Inflammatory macrophage (primary cell): ENCODE measurements around the gene ARNT2.

ENCODE experiments used
- DNase-seq, 2 donors: peaks; one replicate each; pipeline ENCODE4 v3.0.0-alpha.2; 2020 to 2022

The ARNT2 gene

DNA sequence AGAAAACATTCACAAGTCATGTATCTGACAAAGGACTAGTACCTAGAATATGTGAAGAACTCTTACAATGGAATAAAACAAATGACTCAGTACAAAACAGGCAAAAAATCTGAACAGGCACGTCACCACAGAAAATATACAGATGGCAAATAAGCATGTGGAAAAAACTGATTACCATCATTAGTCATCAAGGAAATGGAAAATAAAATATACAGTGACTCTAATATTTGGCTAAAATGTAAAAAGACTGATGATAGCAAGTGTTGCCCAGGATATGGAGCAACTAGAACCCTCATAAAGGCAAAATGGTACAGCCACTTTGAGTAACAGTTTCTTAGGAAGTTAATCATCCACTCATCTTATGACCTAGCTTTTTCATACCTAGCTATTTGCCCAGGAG is 195.2 kb downstream of the ARNT2 start:
- DNase-seq: no peak

- DNase-seq: no peak
These were observed 196.4 kb downstream of the ARNT2 start for GRCh38 chr15:80600626-80601025.

GRCh38 chr15:80601256-80601655 is 197.1 kb downstream of the ARNT2 start:
- no peak for DNase-seq

DNA sequence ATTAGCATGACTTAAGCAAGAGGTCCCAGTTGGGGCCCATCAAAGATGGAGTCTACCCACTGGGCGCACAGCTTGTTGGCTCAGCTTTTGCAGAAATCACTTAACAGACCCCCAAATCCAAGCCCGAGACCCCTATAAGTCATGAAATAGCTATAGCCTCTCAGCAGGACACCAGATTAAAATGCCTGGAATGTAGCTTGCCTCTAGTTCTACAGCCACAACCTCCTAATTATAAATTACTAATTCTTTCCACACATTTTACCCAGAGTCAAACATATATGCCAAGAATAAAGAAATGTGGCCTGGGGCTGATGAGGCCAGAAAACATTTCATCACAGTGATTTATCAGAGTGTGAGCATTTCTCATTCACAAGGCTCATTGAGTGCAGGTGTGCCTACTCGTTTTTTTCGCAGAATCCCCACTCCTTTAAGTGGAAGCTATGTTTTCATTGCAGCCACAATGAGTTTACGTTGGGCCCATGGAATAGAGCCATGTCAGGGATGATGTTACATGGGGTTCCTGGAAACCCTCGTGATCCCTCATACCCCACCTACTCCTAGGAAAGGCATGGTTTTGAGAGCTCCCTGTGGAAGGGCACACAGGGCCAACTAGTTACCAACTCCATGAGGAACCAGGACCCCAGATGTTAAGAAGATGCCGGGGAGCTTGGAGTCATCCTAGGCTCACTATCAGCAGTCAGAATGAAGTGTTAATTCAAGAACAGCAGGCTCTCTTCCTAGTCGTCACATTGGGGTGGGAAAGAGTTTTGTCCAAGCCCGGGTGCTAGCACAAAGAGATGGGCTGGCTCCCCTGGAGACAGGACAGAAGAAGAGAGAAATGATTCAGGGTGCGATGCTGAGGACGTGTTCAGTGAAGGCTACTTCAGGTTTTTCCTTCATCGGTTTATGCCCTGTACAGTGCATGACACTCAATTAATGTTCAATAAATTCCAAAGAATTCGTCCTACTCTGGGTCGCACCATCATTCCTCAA is 200.7 kb downstream of the ARNT2 start:
- no peak for DNase-seq

DNA sequence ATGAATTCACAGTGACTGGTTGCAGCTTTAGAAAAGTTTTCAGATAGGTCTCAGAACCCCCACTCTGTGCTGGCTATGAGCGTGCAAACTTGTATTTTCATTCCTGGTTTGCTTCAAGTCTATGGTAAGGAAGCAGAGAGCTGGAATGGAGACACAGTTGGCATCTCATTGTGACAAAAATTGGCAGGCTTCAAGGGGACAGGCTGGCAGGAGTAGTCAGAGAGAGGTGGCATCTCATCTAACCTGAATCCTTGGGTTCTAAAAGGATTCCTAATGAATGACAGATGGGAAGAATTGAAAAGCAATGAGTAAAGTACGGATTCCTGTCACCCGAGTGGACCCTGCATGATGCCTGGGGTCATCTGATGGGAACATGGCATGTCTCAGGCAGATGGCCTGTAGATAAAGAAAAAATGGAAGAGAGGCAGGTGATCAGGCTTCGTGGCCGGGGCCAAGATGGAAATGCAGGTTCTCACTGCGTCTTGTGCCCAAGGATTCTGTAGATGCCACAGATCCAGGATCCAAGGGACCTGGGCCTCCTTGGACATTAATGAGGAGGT is 201.5 kb downstream of the ARNT2 start:
- DNase-seq: no peak

DNA sequence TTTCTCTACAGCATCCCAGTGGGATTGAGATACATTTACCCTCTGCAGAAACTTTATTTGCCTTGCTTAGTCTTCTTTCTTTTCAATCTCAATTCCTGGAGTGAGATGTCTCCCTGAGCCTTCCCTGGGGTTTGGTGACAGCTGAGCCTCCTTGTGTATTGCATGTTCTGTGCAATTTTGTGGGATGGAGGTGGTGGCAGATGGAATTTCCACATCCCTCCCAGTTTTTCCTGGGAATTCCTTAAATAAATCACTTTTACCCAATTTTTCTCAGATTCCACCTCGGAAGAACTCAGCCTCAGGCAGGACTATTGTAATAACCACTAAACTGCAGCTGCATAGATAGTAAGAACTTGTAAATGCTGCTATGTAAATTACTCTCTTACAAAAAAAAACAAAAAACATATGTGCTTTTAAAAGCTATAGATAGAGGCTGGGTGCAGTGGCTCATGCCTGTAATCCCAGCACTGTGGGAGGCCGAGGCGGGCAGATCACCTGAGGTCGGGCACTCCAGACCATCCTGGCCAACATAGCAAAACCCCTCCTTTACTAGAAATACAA is 202.4 kb downstream of the ARNT2 start:
- DNase-seq: no peak

- DNase-seq: no peak
These were observed 203.3 kb downstream of the ARNT2 start for GRCh38 chr15:80607287-80607980.

DNA sequence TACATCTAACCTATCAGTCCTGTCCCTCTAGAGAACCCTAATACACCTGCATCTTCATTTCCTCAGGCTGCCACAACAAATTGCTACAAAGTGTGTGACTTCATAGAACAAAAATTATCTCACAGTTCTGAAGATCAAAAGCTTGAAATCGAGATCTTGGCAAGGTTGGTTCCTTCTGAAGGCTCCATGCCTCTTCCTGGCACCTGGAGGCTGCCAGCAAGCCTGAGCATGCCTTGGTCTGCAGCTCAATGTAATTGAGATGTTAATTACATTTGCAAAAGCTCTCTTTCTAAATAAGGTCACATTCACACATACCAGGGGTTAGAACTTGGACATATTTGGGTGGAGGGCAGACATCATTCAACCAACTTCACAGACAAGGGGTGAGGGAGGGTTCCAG is 204.5 kb downstream of the ARNT2 start:
- DNase-seq: no peak

DNA sequence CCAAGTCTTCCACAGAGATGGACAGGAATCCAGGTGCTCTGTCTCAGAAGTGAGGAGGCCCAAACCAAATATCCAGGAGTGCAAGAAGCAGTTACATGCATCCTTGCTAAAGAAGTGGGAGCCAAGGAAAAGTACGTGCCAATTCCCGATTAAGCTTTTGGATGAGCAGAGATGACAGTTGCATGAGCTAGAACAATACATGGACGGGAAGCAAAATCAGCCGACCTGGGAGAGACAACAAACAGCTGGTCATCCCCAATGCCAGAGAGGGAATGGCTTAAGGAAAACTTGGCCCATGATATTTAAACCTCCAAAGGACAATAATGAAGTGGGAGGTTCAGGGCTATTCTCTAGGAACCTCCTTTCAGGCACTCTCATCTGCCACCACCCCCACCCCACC is 204.9 kb downstream of the ARNT2 start:
- DNase-seq: no peak

GRCh38 chr15:80609512-80609946 is 205.3 kb downstream of the ARNT2 start:
- no peak for DNase-seq

DNA sequence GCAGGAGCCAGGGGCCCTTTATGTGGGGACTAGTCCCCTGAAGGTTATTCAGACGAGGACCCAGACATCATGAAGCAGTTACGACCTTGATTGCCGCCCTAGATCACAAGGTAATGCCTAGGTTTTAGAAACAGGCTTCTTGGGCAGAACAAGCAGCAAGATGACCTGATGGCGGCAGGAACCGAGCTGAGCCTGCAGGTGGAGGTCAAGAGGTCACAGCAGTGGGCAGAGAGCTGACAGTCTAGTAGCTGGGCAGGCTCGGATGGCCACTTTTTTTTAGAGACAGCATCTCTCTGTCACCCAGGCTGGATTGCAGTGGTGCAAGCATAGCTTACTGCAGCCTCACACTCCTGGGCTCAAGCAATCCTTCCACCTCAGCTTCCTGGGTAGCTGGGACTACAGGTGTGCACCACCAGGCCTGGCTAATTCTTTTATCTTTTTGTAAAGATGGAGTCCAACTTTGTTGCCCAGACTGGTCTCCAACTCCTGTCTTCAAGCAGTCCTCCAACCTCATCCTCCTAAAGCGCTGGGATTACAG is 207.4 kb downstream of the ARNT2 start:
- no peak for DNase-seq

DNA sequence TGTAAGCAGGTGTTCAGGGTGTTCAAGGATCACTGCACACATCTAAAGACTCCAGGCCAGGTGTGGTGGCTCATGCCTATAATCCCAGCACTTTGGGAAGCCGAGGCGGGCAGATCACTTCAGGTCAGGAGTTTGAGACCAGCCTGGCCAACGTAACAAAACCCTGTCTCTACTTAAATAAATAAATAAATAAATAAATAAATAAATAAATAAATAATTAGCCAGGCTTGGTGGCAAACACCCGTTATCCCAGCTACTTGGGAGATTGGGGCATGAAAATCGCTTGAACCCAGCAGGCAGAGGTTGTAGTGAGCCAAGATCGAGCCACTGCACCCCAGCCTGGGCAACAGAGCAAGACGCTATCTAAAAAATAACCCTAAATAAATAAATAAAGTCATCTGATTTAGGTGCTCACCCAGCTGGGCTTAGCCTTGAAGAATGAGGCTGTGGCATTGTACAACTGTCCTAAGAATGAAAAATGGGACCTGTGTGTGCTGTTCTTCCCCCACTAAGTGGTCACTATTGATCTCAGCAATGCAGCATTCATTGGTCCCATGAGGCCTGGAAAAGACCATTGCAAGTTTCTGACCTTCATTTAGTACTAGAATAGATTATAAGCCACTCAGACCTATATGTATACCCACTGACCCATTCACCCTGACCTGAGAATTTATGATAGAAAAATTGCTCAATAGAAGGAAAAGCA is 208.1 kb downstream of the ARNT2 start:
- no peak for DNase-seq

- DNase-seq: no peak
These were observed 209.7 kb downstream of the ARNT2 start for GRCh38 chr15:80613762-80614365.

DNA sequence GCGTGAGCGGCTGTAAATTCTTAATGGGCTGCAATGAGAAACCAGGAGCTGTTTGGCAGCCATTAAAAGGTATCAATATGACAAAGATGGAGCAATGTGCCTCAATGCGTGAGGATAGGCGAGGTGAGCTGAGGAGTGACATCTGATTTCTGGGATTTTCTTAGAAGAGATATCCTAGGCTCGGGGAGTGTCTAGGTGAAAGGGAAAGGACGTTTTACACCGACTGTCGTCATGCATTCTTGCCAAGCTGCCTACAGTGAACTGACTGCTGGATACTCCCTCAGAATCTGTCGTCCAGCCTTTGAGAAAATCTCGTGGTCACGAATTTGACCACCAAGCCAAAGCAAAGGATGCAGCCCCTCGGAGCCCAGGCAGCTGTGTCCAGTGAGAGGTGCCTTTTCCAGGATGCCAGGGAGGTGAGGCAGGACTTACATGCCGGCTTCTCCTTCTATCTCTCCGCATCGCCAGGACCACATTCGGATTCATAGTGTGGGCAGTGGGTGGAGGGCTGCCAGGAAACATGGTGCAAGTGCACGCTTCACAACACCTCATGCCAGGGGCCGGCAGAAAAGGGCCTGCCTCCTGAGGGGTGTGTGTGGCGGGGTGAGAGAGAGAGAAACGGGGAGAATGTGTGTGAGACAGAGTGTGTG is 210.7 kb downstream of the ARNT2 start:
- no peak for DNase-seq

- DNase-seq: no peak
These were observed 211.2 kb downstream of the ARNT2 start for GRCh38 chr15:80615361-80615736.

- DNase-seq: no peak
These were observed 211.7 kb downstream of the ARNT2 start for GRCh38 chr15:80615783-80616391.

DNA sequence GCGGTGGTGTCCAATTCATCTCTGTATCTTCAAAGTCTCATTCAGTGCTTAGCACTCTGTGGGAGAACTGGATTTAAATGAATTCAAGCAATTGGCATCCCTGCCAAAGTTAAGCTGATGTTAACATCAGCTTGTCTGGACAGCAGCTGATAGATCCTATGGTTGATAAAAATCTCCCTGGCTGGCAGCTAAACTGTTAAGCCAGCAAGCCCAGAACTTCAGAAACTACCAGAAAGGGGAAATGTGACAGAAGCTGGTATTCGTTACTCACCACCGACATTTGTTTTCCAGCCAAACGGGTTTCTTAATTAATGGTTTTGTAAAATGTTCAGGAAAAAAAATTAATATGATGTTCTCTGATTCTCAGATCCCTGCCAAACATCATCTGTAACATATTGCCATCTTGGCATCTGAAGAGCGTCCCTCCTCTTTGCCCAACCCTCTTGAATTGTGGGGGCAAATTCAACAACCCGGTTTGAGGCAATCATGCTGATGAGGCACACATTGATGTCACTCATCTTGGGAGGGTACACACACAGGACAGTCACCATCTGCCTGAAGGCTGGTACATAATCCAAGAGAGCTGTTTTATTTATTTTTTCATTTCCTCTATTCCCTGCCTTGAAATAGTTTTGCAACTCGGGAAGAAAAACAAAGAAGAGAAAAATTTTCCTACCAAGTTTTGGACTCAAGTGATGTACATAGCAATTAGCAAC is 214.7 kb downstream of the ARNT2 start:
- no peak for DNase-seq

DNA sequence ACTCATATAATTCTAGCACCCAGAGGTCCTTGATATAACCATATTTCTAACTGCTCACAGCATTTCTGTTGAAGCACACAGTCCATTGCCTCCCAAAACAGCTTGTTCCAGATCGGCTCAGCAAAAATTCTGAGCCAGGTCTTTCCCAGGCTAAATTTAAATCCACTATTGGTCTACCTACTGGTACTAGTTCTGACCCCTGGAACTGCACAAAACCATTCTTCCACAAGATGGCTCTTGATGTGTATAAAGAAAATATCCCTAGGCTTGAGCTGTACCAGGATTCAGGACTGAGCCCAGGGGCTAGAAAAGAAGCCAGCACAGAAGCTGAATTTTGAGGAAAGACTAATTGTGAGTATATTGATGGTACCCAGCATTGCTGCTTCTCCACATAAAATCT is 215.5 kb downstream of the ARNT2 start:
- DNase-seq: peak in 1 of 2 donors; percentile 12

- no peak for DNase-seq
These were observed 216.0 kb downstream of the ARNT2 start for GRCh38 chr15:80620141-80620540.

- no peak for DNase-seq
These were observed 216.7 kb downstream of the ARNT2 start for GRCh38 chr15:80620931-80621330.
